HepG2 (cell line): Measurements from ENCODE around the gene MAP2K6.

Source experiments
- ATF3 ChIP-seq: sonication (generic); formaldehyde crosslinking; IDR thresholded peaks from 2 replicates; pipeline ENCODE4 v1.4.0; 2020; ENCODE audit warnings: missing genetic modification reagents
- CTCF ChIP-seq: sonication (generic); formaldehyde crosslinking; IDR thresholded peaks from 2 replicates; pipeline ENCODE4 v1.5.0; 2020; ENCODE audit warnings: mild to moderate bottlenecking, missing genetic modification reagents, moderate library complexity
- HBP1 ChIP-seq: IDR thresholded peaks from 2 replicates; pipeline ENCODE4 v1.6.1; 2016; ENCODE audit warnings: low read depth, control low read depth
- HNF4A ChIP-seq: sonication (generic); formaldehyde crosslinking; IDR thresholded peaks from 2 replicates; pipeline ENCODE4 v1.4.0; 2020; ENCODE audit warnings: missing genetic modification reagents
- IRF2 ChIP-seq: IDR thresholded peaks from 2 replicates; pipeline ENCODE4 v1.6.1; 2018; ENCODE audit warnings: missing genetic modification reagents, missing compliant biosample characterization
- POLR2A ChIP-seq, 2 experiments: IDR thresholded peaks; 2 replicates each; pipeline ENCODE4 v1.6.1; 2011; ENCODE audit warnings: low read depth in 2 of 2, low read length in 2 of 2, mild to moderate bottlenecking in 1 of 2, moderate library complexity in 1 of 2; ENCODE audit not compliant: insufficient read depth in 1 of 2
- RBM39 ChIP-seq: fragments of 200-400 bp; formaldehyde crosslinking; IDR thresholded peaks from one replicate; pipeline ENCODE4 v1.6.1; 2018; ENCODE audit warnings: antibody characterized with exemption, mild to moderate bottlenecking, low read depth, low read length; ENCODE audit not compliant: poor library complexity, severe bottlenecking
- SKIL ChIP-seq: sonication (generic); formaldehyde crosslinking; IDR thresholded peaks from 2 replicates; pipeline ENCODE4 v1.8.0; 2022; ENCODE audit warnings: missing genetic modification reagents, mild to moderate bottlenecking, moderate library complexity, borderline replicate concordance
- YY1 ChIP-seq: IDR thresholded peaks from 2 replicates; pipeline ENCODE4 v1.6.1; 2011; ENCODE audit warnings: low read length, low read depth, moderate library complexity, mild to moderate bottlenecking; ENCODE audit not compliant: insufficient read depth, insufficient replicate concordance
- ZNF180 ChIP-seq: sonication (generic); formaldehyde crosslinking; IDR thresholded peaks from 2 replicates; pipeline ENCODE4 v1.4.0; 2020; ENCODE audit warnings: low read depth, missing genetic modification reagents, borderline replicate concordance
- ZNF577 ChIP-seq: sonication (generic); formaldehyde crosslinking; IDR thresholded peaks from 2 replicates; pipeline ENCODE4 v1.4.0; 2020; ENCODE audit warnings: mild to moderate bottlenecking, low read depth, missing genetic modification reagents, borderline replicate concordance

GRCh38 chr17:69424287-69425041, 10.0 kb downstream of the MAP2K6 start:
- TF ChIP-seq HBP1 = no peak
- no peak for TF ChIP-seq POLR2A (IDR thresholded peaks at IDR 0.05; ENCODE audit: insufficient read depth in 1 of 2, low read depth in 2 of 2, low read length in 2 of 2)
- no peak for TF ChIP-seq CTCF (CRISPR knock-in tag)
- TF ChIP-seq SKIL (CRISPR knock-in tag) = no peak
- no peak for TF ChIP-seq ATF3 (CRISPR knock-in tag)
- TF ChIP-seq ZNF180 = no peak
- no peak for TF ChIP-seq IRF2 (CRISPR knock-in tag)
- no peak for TF ChIP-seq RBM39
- TF ChIP-seq HNF4A (CRISPR knock-in tag) = no peak
- TF ChIP-seq YY1 = no peak
- no peak for TF ChIP-seq ZNF577 (CRISPR knock-in tag)
